Calu3 (cell line): Measurements from ENCODE around the gene CD300LG. TPM values are rescaled to one million over a fixed set of nuclear protein-coding genes. Genes with fewer than 3 reads are reported as not detected.

ENCODE experiments used
- BruUV-seq: library from RNA; stranded (reverse); fragments of 400-500 nt; replicated peaks from 2 replicates; lab custom pipeline; 2021; lab: Mats Ljungman, UMichigan
- CTCF ChIA-PET: fragments of 300-600 bp; sonication (Branson Sonifier 250); formaldehyde crosslinking; loops from one replicate; lab custom pipeline; 2022; ENCODE audit warnings: antibody characterized with exemption; lab: Charles Lee
- DNase-seq: peaks from one replicate; pipeline ENCODE4 v3.0.0; 2022
- H3K27ac Mint-ChIP-seq: one replicate; pipeline ENCODE4 v1.8.0; 2022; ENCODE audit warnings: mixed read lengths; ENCODE audit not compliant: unreplicated experiment
- H3K27me3 Mint-ChIP-seq: one replicate; pipeline ENCODE4 v1.8.0; 2022; ENCODE audit warnings: mixed read lengths; ENCODE audit not compliant: unreplicated experiment
- H3K36me3 Mint-ChIP-seq: one replicate; pipeline ENCODE4 v1.8.0; 2022; ENCODE audit warnings: mild to moderate bottlenecking, moderate library complexity, mixed read lengths; ENCODE audit not compliant: insufficient read depth, unreplicated experiment
- H3K4me1 Mint-ChIP-seq: one replicate; pipeline ENCODE4 v1.8.0; 2022; ENCODE audit warnings: mild to moderate bottlenecking, low read depth, mixed read lengths; ENCODE audit not compliant: unreplicated experiment
- H3K4me3 Mint-ChIP-seq: one replicate; pipeline ENCODE4 v1.8.0; 2022; ENCODE audit warnings: mild to moderate bottlenecking, low read depth, moderate library complexity, mixed read lengths; ENCODE audit not compliant: unreplicated experiment
- H3K9me3 Mint-ChIP-seq: one replicate; pipeline ENCODE4 v1.8.0; 2022; ENCODE audit warnings: low read depth, mixed read lengths; ENCODE audit not compliant: unreplicated experiment
- CTCF ChIP-seq: fragments of 200-600 bp; IDR thresholded peaks from one replicate; pipeline ENCODE4 v1.8.0; 2022; ENCODE audit warnings: antibody characterized with exemption; ENCODE audit not compliant: unreplicated experiment
- intact Hi-C: fragments of 100-400 bp; cut with micrococcal nuclease; formaldehyde crosslinking; loops from one replicate; pipeline ENCODE4 v1.10.0; 2022; ENCODE audit not compliant: unreplicated experiment
- total RNA-seq: library from RNA; stranded (reverse); gene quantifications from 2 replicates; pipeline ENCODE4 v1.2.3, GENCODE V29; 2022

CD300LG gene
- total RNA-seq, 1 experiment from 2014 or later: not detected

GRCh38 chr17:43817826-43818225 lies 29.1 kb upstream of the CD300LG start:
- intact Hi-C loops: no loop called here
- Mint-ChIP-seq H3K4me3 (no peak overlapping the region), H3K27me3 (no peaks in the 10 kb centered on the region), H3K4me1 (peaks cover 9% of the 10 kb centered on the region), H3K27ac (no peak overlapping the region), H3K9me3 (no peaks in the 10 kb centered on the region), H3K36me3 (peaks cover 12% of the 10 kb centered on the region)
- no peak for DNase-seq
- no TSS peak for BruUV-seq
- no peak for TF ChIP-seq CTCF
- CTCF ChIA-PET: interaction anchor here (0.9 kb wide), 1 partner anchor 28 kb away, joined by 4 read pairs; no protein-coding TSS in a partner anchor

GRCh38 chr17:43818966-43819365 lies 28.0 kb upstream of the CD300LG start:
- no peak for TF ChIP-seq CTCF
- intact Hi-C loops: no loop called here
- no TSS peak for BruUV-seq
- CTCF ChIA-PET: interaction anchor here (0.6 kb wide), 1 partner anchor 30 kb away, joined by 3 read pairs; no protein-coding TSS in a partner anchor
- DNase-seq: no peak
- H3K9me3 Mint-ChIP-seq: no peaks in the 10 kb centered on the region
- peaks cover 16% of the 10 kb centered on the region for H3K4me1 Mint-ChIP-seq
- no peak overlapping the region for H3K27ac Mint-ChIP-seq
- H3K4me3 Mint-ChIP-seq: no peak overlapping the region
- H3K36me3 Mint-ChIP-seq: peaks cover 7% of the 10 kb centered on the region
- H3K27me3 Mint-ChIP-seq: no peaks in the 10 kb centered on the region

GRCh38 chr17:43820759-43821158 lies 26.2 kb upstream of the CD300LG start:
- H3K36me3 Mint-ChIP-seq: no peaks in the 10 kb centered on the region
- intact Hi-C loops: no loop called here
- H3K27me3 Mint-ChIP-seq: no peaks in the 10 kb centered on the region
- CTCF ChIA-PET: no interaction called here
- no peak overlapping the region for H3K27ac Mint-ChIP-seq
- H3K4me3 Mint-ChIP-seq: no peak overlapping the region
- no peaks in the 10 kb centered on the region for H3K9me3 Mint-ChIP-seq
- DNase-seq: no peak
- BruUV-seq: no TSS peak
- TF ChIP-seq CTCF: no peak
- H3K4me1 Mint-ChIP-seq: peaks cover 7% of the 10 kb centered on the region

GRCh38 chr17:43822570-43823190 lies 24.3 kb upstream of the CD300LG start:
- Mint-ChIP-seq H3K36me3 (peaks cover 7% of the 10 kb centered on the region), H3K9me3 (no peaks in the 10 kb centered on the region), H3K4me3 (no peak overlapping the region), H3K27me3 (no peaks in the 10 kb centered on the region), H3K4me1 (peaks cover 7% of the 10 kb centered on the region), H3K27ac (no peak overlapping the region)
- CTCF ChIA-PET: no interaction called here
- BruUV-seq: no TSS peak
- DNase-seq: no peak
- no peak for TF ChIP-seq CTCF
- intact Hi-C loops: no loop called here
